Endothelial cell of umbilical vein (primary cell): ENCODE data around the gene PPM1D. TPM values are rescaled to one million over a fixed set of nuclear protein-coding genes. Genes with fewer than 3 reads are reported as not detected.

Experiments
- BruUV-seq: library from RNA; stranded (reverse); fragments of 400-500 nt; replicated peaks from 2 replicates; lab custom pipeline; 2021; lab: Mats Ljungman, UMichigan
- CTCF ChIA-PET: fragments of 300-600, 350-600 bp; sonication (Branson Sonifier 250); formaldehyde crosslinking; loops from one replicate; lab custom pipeline; 2021; ENCODE audit warnings: antibody characterized with exemption, inconsistent platforms; lab: Charles Lee
- POLR2A ChIA-PET: fragments of 300-600, 350-600 bp; sonication (Branson Sonifier 250); formaldehyde crosslinking; loops from one replicate; lab custom pipeline; 2021; ENCODE audit warnings: antibody characterized with exemption, inconsistent platforms; lab: Charles Lee
- DNase-seq: peaks from one replicate; pipeline ENCODE4 v3.0.0-alpha.2; 2011; ENCODE audit warnings: low read depth, low spot score
- FAIRE-seq: peaks from 2 replicates; lab custom pipeline; 2011; peaks lifted over from hg19 to GRCh38; lab: Jason Lieb, UNC
- H2AFZ ChIP-seq: 2 replicates; pipeline ENCODE4 v1.6.0; 2012; ENCODE audit warnings: low read depth, low read length, control low read depth, inconsistent platforms
- H3K27ac ChIP-seq: 2 replicates; pipeline ENCODE4 v1.5.1; 2011; ENCODE audit warnings: low read depth, mild to moderate bottlenecking, control low read depth, low read length, moderate library complexity; ENCODE audit not compliant: insufficient read depth
- H3K27me3 ChIP-seq, 2 experiments: 2 replicates each; pipeline versions ENCODE4 v1.6.0 to v1.6.1; 2011; ENCODE audit warnings: low read length in 2 of 2, mixed read lengths in 1 of 2; ENCODE audit not compliant: control insufficient read depth in 2 of 2, insufficient read depth in 2 of 2
- H3K36me3 ChIP-seq, 2 experiments: 2 replicates in 1 of 2; 3 replicates in 1 of 2; pipeline ENCODE4 v1.5.1; 2011; ENCODE audit warnings: low read length in 2 of 2, mild to moderate bottlenecking in 1 of 2, moderate library complexity in 1 of 2; ENCODE audit not compliant: control insufficient read depth in 2 of 2, insufficient read depth in 2 of 2; ENCODE audit errors: extremely low read depth in 1 of 2
- H3K4me1 ChIP-seq: 3 replicates; pipeline ENCODE4 v1.5.1; 2011; ENCODE audit warnings: mild to moderate bottlenecking, low read length; ENCODE audit not compliant: control insufficient read depth, insufficient read depth; ENCODE audit errors: extremely low read depth
- H3K4me2 ChIP-seq: 2 replicates; pipeline ENCODE4 v1.6.1; 2011; ENCODE audit warnings: low read length, control low read depth, mixed read lengths; ENCODE audit not compliant: insufficient read depth
- H3K4me3 ChIP-seq, 3 experiments: fragments of 200-600 bp in 1 of 3; sonication (generic), shearing (Covaris generic) in 1 of 3; replicated peaks in 1 of 3; 2 replicates each; pipeline ENCODE4 v1.5.1; 2011 to 2016; ENCODE audit warnings: control low read depth in 3 of 3, low read length in 3 of 3, mild to moderate bottlenecking in 2 of 3, inconsistent platforms in 1 of 3, low read depth in 1 of 3, moderate library complexity in 1 of 3; ENCODE audit not compliant: insufficient read depth in 1 of 3
- H3K79me2 ChIP-seq: 2 replicates; pipeline ENCODE4 v1.6.0; 2012; ENCODE audit warnings: low read length, inconsistent platforms; ENCODE audit not compliant: control insufficient read depth, insufficient read depth
- H3K9ac ChIP-seq: replicated peaks from 2 replicates; pipeline ENCODE3; 2011; ENCODE audit warnings: low read length, control low read depth; ENCODE audit not compliant: insufficient read depth; ENCODE audit errors: extremely low read depth
- H3K9me1 ChIP-seq: replicated peaks from 3 replicates; pipeline ENCODE4 v1.6.0; 2011; ENCODE audit warnings: mild to moderate bottlenecking, low read length; ENCODE audit not compliant: control insufficient read depth, insufficient read depth; ENCODE audit errors: extremely low read depth
- H3K9me3 ChIP-seq: replicated peaks from 2 replicates; pipeline ENCODE4 v1.5.1; 2012; ENCODE audit warnings: low read length, inconsistent platforms; ENCODE audit not compliant: control insufficient read depth, insufficient read depth
- H4K20me1 ChIP-seq: replicated peaks from 2 replicates; pipeline ENCODE3; 2011; ENCODE audit warnings: mild to moderate bottlenecking, low read length; ENCODE audit not compliant: control insufficient read depth, insufficient read depth; ENCODE audit errors: extremely low read depth
- CTCF ChIP-seq, 2 donors: IDR thresholded peaks; 1 replicate in 1 of 2; 2 replicates in 1 of 2; pipeline ENCODE4 v1.5.1; 2011; ENCODE audit warnings: low read length in 2 of 2, mild to moderate bottlenecking in 2 of 2, moderate library complexity in 2 of 2, control low read depth in 1 of 2, inconsistent platforms in 1 of 2, low read depth in 1 of 2; ENCODE audit not compliant: insufficient read depth in 1 of 2; ENCODE audit errors: extremely low read depth in 1 of 2
- EZH2 ChIP-seq: IDR thresholded peaks from 2 replicates; pipeline ENCODE4 v1.6.1; 2012; ENCODE audit warnings: borderline replicate concordance, low read depth, mild to moderate bottlenecking, moderate library complexity, low read length, inconsistent platforms; ENCODE audit not compliant: severe bottlenecking
- FOS ChIP-seq: IDR thresholded peaks from 2 replicates; pipeline ENCODE4 v1.6.1; 2011; ENCODE audit warnings: mild to moderate bottlenecking, low read length, moderate library complexity, borderline replicate concordance; ENCODE audit not compliant: insufficient read depth
- GATA2 ChIP-seq: IDR thresholded peaks from 2 replicates; pipeline ENCODE4 v1.7.0; 2011; ENCODE audit warnings: low read depth, mild to moderate bottlenecking, moderate library complexity, mixed read lengths, low read length; ENCODE audit not compliant: insufficient read length, insufficient read depth
- JUN ChIP-seq: IDR thresholded peaks from 2 replicates; pipeline ENCODE4 v1.6.1; 2011; ENCODE audit warnings: borderline replicate concordance, low read depth; ENCODE audit not compliant: insufficient read length, insufficient read depth
- MAX ChIP-seq: IDR thresholded peaks from 2 replicates; pipeline ENCODE4 v1.6.1; 2011; ENCODE audit not compliant: insufficient read depth, insufficient read length
- MYC ChIP-seq: IDR thresholded peaks from one replicate; pipeline ENCODE4 v1.6.1; 2011; ENCODE audit warnings: mild to moderate bottlenecking, low read depth, low read length
- POLR2A ChIP-seq: IDR thresholded peaks from 2 replicates; pipeline ENCODE4 v1.6.1; 2012; ENCODE audit warnings: low read depth, mild to moderate bottlenecking, control low read depth, low read length
- POLR2AphosphoS5 ChIP-seq: IDR thresholded peaks from 2 replicates; pipeline ENCODE4 v1.6.1; 2012; ENCODE audit warnings: low read depth, mild to moderate bottlenecking, control low read depth, low read length, moderate library complexity; ENCODE audit not compliant: insufficient read depth
- dilution Hi-C: fragments of 300-500 bp; cut with MboI; formaldehyde crosslinking; loops from one replicate; pipeline ENCODE4 v1.15.0; 2019; ENCODE audit warnings: low sequenced_read_pairs; ENCODE audit not compliant: extremely low pct_ligation_motif_present
- intact Hi-C: fragments of 100-400 bp; cut with micrococcal nuclease; formaldehyde crosslinking; loops from one replicate; pipeline ENCODE4 v1.10.0; 2022
- polyA plus RNA-seq, 4 experiments: library from polyadenylated mRNA; depleted of rRNA in 3 of 4; stranded (reverse) in 3 of 4; unstranded in 1 of 4; fragments of >200 nt; gene quantifications; 2 replicates each; pipeline versions ENCODE4 v1.2.1 to v1.2.3, GENCODE V29; 2011 to 2012; ENCODE audit warnings: missing spikeins in 1 of 4
- total RNA-seq: library from RNA; stranded (reverse); gene quantifications from 2 replicates; pipeline ENCODE4 v1.2.3, GENCODE V29; 2021

Gene PPM1D
- total and polyA plus RNA-seq, 2 donors (not counting 3 experiments of a cell fraction or from before 2014, with no cell fraction given): 7.9 to 19.0 TPM

DNA sequence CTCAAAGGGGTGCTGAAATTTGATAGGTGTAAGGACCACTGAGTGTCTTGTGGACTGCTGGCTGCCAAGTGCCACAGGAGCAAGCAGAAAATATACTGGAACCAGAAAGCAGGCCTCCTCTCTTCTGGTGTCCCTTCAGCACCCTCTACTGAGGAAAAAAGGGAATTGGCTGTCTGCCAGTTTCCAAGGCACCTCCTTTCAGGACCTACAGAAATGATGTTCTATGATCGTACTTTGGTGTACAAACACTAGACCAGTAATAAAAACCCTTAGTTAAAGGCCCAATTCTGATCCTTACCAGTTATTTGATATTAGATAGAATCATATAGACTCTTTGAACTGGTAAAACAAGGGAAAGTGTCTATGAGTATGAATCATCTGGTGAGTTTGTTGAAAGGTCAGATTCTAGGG lies 41.8 kb downstream of the PPM1D start:
- no peak overlapping the region for H3K9ac ChIP-seq
- no peak overlapping the region for H3K27ac ChIP-seq
- BruUV-seq: no TSS peak
- dilution Hi-C loops: no loop called here
- ChIA-PET CTCF (interaction anchor here (1.1 to 2.1 kb wide), 5 partner anchors 12 to 411 kb away, joined by 3 to 13 read pairs (median 5); no protein-coding TSS in a partner anchor), POLR2A (no interaction called here)
- FAIRE-seq (peak; percentile 66), DNase-seq (peak; percentile 87)
- H3K27me3 ChIP-seq: no peaks in the 10 kb centered on the region
- no peaks in the 10 kb centered on the region for H3K9me3 ChIP-seq
- intact Hi-C loops: no loop called here
- TF ChIP-seq POLR2AphosphoS5 (no peak), CTCF (IDR thresholded peaks at IDR 0.05; ENCODE audit: extremely low read depth in 1 of 2, insufficient read depth in 1 of 2, low read depth in 1 of 2, low read length in 2 of 2) (peak; percentile 35 to 46)
- H3K4me3 ChIP-seq: no peak overlapping the region
- H3K4me2 ChIP-seq: no peak overlapping the region
- peaks cover 32% of the 10 kb centered on the region for H3K79me2 ChIP-seq
- H4K20me1 ChIP-seq: no peaks in the 10 kb centered on the region
- H3K36me3 ChIP-seq: peaks cover 0 to 5% of the 10 kb centered on the region in 2 experiments
- no peak overlapping the region for H2AFZ ChIP-seq
- H3K9me1 ChIP-seq: no peaks in the 10 kb centered on the region
- H3K4me1 ChIP-seq: peaks cover 3% of the 10 kb centered on the region

DNA sequence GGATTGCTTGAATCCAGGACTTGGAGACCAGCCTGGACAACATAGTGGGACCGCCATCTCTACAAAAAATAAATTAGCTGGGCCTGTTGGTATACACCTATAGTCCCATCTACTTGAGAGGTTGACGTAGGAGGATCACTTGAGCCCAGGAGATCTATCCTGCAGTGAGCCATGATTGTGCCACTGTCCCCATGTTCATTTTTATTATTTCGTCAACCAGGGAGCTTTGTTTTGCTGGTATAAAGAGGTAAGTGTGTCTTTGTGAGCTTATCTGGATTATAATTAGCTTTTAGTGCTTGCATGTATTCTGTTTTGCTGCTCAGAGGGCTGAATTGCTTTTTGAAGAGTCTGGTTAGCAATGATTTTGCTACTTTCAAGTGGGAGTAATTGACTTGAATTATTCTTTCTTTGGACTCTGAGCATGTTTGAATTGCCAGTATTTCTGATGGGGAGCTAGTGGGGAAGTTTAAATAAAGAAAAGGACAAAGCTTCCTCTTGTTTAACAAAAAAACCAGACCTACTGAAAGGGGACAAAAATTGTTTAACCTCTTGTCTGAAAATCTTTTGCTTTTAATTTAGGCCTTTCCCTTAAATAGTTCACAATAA lies 46.0 kb downstream of the PPM1D start:
- no peak for FAIRE-seq
- no peaks in the 10 kb centered on the region for H3K9me3 ChIP-seq
- CTCF ChIA-PET: no interaction called here

More for the DNA sequence above, 46.0 kb downstream of the PPM1D start:
- intact Hi-C loops: no loop called here
- Histone ChIP-seq H4K20me1 (peaks cover 2% of the 10 kb centered on the region), H3K9ac (no peak overlapping the region), H3K4me1 (peaks cover 3% of the 10 kb centered on the region), H3K27ac (no peak overlapping the region), H3K9me1 (no peaks in the 10 kb centered on the region), H2AFZ (no peak overlapping the region), H3K79me2 (peaks cover 34% of the 10 kb centered on the region), H3K36me3 (peaks cover 3 to 5% of the 10 kb centered on the region in 2 experiments), H3K4me2 (no peak overlapping the region), H3K4me3 (no peak overlapping the region), H3K27me3 (no peaks in the 10 kb centered on the region)
- dilution Hi-C loops: no loop called here
- DNase-seq: no peak
- POLR2A ChIA-PET: no interaction called here
- no TSS peak for BruUV-seq
- TF ChIP-seq CTCF (IDR thresholded peaks at IDR 0.05; ENCODE audit: extremely low read depth in 1 of 2, insufficient read depth in 1 of 2, low read depth in 1 of 2, low read length in 2 of 2) (no peak), POLR2AphosphoS5 (no peak), MYC (no peak), FOS (no peak), POLR2A (no peak), GATA2 (no peak), EZH2 (no peak), MAX (no peak), JUN (no peak)
